NOMO-1 treated with DMSO at 0.1 percent for 48 hours (cell line): Measurements from ENCODE around the gene PILRA.
"Not testable (repeated sequence)": the region's sequence is repeated elsewhere in the genome, so short reads cannot be mapped to it uniquely, and the experiment has no call there.

Experiments
- DNase-seq: peaks from one replicate; lab custom pipeline; 2025; ENCODE audit not compliant: unreplicated experiment; lab: John Stamatoyannopoulos, UW

PILRA gene

DNA sequence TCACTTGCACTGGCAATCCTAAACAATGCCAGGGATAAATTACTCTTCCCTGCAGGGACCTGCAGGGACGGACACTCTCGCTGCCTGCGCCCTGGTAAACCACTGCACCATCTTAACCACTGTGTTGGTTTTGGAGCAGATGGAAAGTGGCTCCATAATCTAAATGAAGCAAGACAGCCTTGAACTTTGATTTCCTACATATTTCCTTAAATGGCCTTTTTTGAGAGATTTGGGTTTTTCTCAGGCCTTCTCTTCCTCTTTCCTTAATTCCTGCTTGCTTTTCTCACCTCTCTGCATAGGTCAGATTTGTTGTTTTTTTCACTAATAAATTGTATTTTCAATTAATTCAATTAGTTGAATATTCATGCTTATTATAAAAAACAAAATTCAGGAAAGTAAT, 2.8 kb downstream of the PILRA start:
- no peak for DNase-seq

DNA sequence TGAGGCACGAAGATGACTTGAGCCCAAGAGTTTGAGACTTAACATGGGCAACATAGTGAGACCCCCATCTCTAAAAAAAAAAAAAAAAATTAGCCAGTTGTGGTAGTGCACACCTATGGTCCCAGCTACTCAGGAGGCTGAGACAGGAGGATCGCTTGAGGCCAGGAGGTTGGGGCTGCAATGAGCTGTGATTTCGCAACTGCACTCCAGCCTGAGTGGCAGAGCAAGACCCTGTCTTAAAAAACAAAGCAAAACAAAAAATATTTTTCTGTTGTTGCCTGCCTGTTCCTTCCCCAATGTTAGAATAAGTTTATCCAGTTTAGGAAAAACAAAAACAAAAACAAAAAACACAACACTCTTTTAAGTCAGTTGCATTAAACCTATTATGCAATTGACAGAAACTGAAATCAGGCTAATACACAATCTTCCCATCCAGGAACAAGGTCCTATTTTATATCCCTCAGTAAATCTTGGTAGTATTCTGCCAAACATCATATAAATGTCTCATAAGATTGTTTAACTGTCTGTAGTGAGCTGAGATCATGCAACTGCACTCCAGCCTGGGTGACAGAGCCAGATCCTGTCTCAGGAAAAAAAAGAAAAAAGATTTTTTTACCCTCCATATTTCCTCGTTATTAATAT, 4.9 kb downstream of the PILRA start:
- DNase-seq: no peak

DNA sequence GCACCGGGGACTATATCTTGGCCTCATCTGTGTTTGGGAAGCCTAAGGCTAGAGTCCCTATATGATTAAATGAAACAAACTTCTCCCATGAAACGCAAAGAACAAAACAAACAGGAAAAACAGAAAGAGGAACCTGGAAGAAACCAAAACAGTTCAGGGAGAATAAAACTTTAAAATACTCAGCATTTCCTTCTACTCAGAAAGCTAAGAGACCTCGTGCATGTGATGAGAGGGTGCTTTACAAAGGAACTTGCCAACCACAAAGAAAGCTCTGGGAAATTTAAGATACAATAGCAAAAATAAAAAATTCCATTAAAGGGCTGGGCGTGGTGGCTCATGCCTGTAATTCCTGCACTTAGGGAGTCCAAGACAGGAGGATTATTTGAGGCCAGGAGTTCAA, 6.9 kb downstream of the PILRA start:
- DNase-seq: peak; percentile 48

DNA sequence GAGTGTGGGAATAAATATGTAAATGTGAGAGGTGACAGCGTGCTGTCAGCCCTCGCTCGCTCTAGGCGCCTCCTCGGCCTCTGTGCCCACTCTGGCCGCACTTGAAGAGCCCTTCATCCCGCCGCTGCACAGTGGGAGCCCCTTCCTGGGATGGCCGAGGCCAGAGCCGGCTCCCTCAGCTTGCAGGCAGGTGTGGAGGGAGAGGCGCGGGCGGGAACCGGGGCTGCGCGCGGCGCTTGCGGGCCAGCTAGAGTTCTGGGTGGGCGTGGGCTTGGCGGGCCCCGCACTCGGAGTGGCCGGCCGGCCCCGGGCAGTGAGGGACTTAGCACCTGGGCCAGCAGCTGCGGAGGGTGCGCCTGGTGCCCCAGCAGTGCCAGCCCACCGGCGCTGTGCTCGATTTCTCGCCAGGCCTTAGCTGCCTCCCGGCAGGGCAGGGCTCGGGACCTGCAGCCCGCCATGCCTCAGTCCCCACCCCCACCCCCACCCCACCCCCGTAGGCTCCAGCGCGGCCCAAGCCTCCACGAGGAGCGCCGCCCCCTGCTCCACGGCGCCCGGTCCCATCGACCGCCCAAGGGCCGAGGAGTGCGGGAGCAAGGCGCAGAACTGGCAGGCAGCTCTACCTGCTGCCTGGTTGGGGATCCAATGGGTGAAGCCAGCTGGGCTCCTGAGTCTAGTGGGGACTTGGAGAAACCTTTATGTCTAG, 8.4 kb downstream of the PILRA start:
- not testable (repeated sequence) for DNase-seq

DNA sequence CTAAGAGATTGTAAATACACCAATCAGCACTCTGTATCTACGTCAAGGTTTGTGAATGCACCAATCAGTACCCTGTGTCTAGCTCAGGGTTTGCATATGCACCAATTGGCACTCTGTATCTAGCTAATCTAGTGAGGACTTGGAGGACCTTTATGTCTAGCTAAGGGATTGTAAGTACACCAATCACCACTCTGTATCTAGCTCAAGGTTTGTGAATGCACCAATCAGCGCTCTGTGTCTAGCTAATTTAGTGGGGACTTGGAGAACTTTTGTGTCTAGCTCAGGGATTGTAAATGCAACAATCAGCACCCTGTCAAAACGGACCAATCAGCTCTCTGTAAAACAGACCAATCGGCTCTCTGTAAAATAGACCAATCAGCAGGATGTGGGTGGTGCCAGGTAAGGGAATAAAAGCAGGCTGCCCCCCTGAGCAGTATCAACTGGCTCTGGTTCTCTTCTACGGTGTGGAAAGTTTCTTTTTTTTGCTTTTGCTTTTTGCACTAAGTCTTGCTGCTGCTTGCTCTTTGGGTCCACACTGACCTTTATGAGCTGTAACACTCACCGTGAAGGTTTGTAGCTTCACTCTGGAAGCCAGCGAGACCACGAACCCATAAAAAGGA, 9.1 kb downstream of the PILRA start:
- DNase-seq: not testable (repeated sequence)

DNA sequence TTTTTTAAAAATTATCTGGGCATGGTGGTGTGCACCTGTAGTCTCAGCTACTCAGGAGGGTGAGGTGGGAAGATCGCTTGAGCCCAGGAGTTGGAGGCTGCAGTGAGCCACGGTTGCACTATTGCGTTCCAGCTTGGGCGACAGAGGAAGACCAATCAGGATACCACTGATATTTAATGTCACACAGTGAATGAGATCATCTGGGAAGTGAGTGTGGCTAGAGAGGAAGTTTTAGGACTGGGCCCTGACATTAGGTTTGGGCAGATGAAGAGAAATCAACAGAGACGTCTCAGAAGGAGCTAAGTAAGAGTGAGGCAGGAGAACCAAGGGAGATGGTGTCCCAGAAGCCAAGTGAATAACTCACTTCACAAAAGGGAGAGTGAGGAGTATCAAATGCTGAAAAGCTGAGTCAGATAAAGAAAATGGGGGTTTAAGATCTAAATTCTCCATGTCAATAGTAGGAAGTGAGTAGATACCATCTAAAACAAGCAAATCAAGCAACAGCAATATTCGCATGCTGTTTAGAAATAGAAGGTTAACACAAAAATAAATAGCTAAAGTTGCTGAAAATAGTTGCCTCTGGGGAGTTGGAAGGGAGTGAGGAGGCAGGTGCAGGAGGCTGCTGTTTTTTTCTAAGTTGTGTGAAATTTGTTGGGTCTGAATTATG, 11.5 kb downstream of the PILRA start:
- no peak for DNase-seq

DNA sequence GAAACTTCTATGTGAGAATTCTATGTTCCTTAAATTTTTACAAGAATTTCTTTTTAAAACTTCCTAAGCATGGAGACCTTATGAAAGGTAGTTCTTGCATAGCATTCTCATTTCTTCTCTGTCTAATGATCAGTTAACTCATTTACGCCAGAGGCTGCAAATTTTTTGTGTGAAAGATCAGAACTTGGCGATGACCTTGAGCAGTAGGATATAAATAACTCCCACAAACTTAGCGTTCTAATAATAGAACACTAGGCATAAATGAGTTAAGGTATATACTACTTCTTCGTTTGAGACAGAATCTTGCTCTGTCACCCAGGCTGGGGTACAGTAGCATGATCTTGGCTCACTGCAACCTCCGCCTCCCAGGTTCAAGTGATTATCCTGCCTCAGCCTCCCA, 13.7 kb downstream of the PILRA start:
- no peak for DNase-seq

DNA sequence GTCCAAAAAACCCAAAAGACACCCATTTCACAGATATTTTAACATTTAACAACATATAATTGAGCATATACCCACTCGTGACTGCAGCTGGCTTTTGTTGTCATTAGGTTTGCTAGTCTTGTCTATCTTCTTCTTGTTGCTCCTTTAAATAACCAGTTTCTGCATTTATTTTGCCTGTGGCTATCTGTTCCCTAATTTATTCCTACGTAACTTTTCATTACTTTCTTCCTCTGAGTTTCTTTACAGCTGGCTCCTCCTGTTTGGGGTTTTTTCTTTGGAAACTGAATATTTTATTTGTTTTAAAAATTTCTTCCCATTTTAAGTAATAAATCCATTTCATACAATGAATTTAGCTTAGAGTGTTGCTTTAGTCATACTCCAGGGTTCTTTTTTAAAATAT, 14.4 kb downstream of the PILRA start:
- no peak for DNase-seq

DNA sequence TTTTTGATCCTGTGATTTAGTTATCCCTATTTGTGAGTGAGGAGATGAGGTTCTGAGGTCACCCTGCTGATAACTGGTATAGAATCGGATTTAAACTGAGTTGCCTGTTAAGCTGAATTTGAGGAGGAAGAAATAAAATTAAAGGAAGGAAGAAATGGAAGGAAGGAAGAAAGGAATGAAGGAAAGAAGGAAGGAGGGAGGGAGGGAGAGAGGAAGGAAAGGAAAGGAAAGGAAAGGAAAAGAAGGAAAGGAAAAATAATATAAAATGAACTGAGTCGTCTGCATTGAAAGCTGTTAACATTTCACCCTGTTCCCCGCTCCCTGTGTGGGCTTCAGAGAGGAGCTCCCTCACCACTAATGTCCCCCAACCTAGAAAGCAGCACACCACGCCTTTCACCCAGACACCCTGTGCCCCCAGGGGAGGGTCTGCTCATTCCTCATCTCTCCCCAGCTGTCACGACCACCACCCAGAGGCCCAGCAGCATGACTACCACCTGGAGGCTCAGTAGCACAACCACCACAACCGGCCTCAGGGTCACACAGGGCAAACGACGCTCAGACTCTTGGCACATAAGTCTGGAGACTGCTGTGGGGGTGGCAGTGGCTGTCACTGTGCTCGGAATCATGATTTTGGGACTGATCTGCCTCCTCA, 16.3 kb downstream of the PILRA start:
- no peak for DNase-seq

DNA sequence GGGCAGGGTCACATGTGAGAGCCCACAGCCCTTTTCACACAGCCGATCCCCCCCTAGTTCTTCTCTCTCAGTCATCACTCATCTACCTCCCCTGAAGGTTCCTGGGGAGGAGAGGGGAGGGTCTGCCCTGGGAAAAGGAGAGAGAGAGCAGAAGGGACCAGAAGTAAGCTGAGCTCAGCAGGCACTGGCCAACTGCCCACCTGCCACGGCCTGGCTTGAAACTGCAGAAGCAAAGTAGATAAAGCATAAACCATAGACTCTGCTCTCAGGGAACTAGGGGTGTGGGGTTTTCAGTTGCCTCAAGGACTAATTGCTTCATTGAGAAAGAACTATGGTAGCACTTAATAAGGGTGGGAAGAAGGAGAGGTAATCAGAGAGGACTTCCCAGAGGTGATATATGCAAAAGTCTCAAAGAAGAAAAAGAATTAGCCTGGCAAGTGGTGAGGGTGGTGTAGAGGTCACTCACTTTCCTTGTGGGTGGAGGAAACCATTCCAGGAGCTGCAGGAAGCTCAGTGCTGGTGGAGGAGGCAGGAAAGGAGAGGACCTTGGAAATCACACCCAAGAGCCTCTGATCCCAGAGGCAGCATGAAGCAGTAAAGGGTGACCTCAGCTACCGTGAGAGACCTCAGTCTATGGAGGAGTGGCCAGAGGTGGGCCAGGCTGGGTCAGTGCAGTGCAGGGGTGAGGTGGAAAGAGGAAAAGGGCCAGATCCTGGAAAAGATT, 17.2 kb downstream of the PILRA start:
- DNase-seq: no peak

DNA sequence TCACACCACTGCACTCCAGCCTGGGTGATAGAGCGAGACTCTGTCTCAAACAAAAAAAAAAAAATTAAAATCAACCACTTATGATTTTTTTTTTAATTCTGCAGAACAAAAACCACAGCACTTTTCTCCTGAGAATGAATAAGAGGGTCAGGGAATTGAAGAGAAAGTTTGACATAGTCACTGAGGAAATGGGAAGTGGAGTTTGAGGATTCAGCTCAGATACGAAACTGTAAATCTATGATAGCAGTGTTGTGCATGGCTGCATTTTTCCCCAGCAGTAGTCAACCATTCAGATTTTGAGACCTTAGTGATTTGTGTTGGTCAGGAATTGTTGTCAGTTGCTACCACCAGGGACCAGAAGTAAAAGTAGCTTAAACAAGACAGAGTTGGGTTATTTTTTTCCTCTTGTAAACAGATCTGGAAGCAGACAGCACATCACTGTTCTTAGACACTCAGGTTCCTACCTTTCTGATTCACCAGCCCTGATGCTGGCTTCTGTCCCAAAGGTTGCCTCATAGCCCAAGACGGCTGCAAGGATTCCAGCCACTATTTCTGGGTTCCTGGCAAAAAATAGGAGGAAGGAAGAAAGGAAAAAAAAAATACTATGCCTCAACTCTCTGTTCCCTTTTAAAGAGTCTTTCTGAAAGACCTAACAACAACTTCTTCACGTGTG, 20.1 kb downstream of the PILRA start:
- no peak for DNase-seq

DNA sequence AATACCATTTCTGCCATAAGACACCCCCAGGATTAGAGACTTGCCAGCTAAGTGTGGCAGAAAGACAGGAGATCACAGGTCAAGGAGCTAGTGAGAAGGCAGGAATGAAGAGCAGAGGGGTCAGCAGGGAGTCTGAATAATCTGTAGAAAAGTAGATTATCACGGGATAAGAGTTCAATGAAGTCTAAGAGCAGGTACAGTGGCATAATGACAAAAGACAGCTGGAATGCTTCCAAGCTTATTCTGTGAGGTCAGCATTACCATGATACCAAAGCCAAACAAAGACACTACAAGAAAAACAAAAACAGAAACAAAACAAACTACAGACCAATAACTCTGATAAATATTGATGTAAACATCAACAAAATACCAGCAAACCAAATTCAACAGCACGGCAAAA, 20.8 kb downstream of the PILRA start:
- DNase-seq: no peak

DNA sequence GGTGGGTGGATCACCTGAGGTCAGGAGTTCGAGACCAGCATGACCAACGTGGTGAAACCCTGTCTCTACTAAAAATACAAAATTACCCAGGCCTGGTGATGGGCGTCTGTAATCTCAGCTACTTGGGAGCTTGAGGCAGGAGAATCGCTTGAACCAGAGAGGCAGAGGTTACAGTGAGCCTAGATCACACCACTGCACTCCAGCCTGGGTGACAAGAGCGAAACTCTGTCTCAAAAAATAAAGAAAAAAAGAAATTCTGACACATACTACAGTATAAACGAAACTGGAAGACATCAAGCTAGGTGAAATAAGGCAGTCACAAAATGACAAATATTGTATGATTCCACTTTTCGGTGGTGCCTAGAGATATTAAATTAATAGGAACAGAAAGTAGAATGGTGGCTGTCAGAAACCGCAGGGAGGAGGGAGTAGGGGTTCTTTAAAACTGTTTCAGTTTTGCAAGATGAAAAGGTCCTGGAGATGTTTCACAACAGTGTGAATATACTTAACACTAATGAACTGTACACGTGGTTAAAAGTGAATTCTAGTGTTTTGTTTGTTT, 23.2 kb downstream of the PILRA start:
- DNase-seq: peak; percentile 100

DNA sequence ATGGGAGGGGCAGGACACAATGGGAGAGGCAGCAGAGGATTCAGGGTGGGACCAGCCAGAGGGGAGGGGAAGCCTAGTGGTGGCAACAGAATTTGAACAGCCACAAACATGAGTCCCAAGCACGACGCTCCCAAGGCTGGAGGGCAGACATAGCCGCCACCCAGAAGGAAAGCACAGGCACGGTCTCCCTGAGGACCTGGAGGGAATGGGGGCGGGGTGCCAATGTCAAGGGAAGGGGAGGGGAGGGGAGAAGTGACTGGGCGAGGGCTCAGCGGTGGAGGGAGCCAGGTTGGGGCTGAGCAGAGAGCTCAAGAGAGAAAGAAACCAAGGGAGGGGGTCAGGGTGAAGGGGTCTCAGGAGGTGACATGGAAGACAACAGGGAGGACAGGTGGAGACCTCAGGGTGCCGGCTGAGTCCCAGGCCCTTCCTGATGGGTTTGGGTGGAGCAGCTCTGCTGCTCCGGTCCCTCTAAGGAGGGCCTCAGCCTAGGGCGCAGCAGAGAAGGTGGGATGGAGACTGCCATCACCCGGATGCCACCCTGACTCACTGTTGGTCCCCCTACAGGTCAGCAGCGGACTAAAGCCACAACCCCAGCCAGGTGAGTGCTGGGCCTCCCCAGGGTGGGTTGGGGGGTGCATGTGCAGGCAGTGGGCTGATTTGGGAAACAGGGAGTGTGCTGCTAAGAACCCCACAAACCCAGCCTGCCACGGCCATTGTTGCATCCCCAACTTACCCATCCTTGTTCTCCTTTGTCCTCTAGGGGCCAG, 24.2 kb downstream of the PILRA start:
- peak; percentile 37 for DNase-seq

DNA sequence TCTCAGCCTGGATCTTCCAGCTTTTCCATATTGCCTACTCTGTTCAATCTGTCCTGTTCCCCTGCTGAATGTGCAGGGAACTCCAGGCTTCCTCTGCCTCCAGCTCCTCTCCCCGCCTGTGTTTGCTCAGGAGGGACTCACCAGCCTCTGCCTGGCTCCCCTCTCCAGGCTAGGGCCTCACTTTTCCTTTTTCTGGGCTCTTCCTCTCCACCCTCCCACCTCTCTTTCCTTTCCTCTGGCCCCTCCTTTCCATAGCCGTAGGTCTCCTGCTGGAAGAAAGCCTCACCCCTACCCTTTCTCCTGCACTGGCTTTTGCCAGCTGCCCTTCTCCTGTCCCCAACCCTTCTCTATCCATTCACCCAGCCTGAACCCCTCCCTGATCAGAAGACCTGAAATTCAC, 25.0 kb downstream of the PILRA start:
- DNase-seq: no peak

DNA sequence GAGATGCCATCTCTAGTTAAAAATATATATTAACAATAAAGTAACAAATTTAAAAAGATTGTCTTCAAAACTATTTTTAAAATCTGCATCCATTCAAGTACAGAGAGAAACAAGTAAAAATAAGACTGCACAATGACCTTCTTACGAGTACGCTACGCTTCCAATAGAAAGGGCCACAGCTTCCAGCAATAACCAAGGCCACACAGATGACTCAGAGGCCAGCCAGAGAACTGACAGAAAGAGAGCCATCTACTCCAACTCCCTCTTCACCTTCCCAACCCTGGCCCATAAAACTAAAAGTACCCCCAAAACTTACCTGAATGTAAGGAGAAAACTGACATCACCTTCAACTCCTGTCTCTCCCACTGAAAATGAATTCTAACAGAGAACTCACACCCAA, 26.8 kb downstream of the PILRA start:
- no peak for DNase-seq

DNA sequence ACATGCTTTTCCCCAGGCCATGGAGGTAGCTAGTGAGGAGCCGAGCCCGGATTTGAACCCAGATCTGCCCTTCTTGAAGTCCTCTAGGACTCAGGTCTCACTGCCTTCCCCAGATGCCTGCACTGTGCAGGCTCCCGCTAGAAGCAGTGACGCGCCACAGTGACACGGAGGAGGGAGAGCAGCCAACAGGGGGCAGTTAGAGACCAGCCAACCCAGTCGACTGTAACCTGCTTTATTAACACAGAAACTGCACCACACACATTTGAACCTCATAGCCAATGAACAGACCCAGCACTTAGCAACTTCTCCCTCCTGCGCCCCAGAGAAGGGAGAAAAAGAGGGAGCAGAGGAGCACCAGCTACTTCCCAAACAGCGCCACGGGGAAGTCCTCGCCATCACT, 27.4 kb downstream of the PILRA start:
- no peak for DNase-seq

DNA sequence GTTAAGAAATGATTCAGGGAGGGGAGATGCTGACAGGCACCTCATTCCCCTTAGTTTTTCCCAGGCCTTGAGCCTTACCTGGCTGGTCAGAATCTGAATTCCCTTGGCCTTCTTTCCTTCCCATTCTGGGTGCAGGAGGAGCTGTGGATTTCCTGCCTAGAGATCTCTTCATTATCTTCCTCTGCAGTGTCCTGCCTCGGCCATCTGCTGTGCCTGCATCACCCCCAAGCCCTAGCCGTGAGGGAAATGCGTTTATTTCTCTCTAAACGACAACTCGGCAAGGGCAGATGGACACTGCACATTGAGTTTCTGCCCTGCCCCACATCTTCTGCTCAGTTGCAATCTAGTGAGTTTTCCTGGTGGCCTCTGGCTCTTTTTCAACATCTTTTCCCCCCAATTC, 28.5 kb downstream of the PILRA start:
- no peak for DNase-seq

DNA sequence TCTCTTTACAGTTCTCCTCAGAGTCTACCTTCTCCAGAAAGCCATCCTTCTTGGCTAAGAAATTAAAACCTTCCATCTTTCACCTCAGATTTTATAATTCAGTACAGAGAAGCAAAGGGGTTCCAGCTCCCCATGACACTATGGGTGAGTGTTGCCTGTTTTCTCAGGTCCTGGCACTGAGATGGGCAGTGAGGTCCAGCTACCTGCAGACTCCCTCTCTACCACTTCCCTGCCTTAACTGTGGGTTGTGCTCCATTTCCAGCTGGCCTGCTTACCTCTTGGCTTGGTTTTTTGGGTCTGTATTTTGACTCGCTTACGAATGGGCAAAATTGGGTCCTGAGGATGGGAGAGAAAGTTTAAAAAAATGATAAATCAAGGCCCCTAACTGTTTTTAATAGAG, 29.0 kb downstream of the PILRA start:
- no peak for DNase-seq
